ENCODE measurements around the gene MYF5.

The MYF5 gene

DNA sequence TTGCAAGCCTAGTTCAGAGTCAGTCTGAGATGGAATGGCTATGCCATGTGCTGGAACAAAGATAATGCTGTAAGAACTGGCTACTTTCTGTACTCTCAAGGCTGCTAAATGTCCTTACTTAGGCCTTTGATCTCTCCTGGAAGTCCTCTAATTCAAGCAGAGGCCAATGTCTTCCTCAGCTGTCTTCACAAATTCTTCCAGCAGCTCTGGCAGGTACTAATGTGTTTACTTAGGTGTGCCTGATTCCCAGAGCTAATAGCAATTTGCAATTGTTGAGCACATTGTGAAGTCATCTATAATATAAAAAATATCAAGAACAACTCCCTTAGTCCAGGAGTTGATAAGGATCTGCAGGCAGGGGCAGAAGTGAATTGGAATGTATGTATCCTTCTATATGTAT, 3.8 kb upstream of the MYF5 start:
- DNase-seq (ENCODE audit: low spot score in 2 of 2) = no peak
- Mint-ChIP-seq H3K27me3 (peaks cover 13% of the 10 kb centered on the region), H3K27ac (no peak overlapping the region), H3K4me3 (no peak overlapping the region), H3K4me1 (peaks cover 2% of the 10 kb centered on the region), H3K9me3 (peaks cover 2% of the 10 kb centered on the region), H3K36me3 (no peaks in the 10 kb centered on the region)
- no peak for ATAC-seq (ENCODE audit: low read depth)

DNA sequence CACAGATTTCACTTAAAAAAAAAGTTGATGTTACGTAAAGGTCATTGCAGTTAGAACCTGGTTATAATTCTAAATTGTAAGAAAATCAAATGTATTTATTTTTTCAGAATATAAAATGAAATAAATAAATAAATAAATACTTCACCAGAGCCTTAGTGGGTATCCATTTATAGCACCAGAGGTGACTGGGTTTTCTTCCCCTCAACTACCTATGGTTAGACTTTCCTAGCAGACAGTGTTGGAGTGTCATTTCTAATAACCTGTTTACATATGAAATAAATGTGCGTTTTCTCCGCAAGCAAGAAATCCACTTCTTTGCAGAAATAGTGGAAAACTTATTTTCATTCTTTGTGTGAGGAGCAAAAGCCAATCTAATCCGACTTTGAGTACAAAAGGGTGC, 3.3 kb upstream of the MYF5 start:
- Mint-ChIP-seq H3K27ac (no peak overlapping the region), H3K4me3 (no peak overlapping the region), H3K9me3 (peaks cover 2% of the 10 kb centered on the region), H3K36me3 (no peaks in the 10 kb centered on the region), H3K27me3 (peaks cover 13% of the 10 kb centered on the region), H3K4me1 (peaks cover 2% of the 10 kb centered on the region)
- ATAC-seq (ENCODE audit: low read depth) (no peak), DNase-seq (ENCODE audit: low spot score in 2 of 2) (no peak)

DNA sequence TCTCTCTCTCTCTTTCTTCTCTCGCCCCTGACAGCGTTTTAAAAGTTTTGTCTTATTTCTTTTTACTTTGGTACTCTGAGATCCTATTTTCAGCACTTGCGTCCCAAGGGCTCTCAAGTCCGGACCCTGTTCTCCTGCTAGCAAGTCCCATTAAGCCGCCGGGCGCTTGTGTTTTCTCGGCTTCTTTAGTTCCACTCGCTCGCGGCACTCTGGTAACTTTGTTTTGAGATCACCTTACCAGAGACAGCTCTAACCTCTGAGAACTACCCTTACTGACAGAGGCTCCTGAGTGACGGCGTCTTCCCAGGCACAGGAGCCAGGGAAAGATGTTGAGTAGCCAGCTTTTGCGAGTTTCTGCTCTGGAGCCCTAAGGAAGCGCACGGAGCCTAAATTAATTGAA, 2.7 kb upstream of the MYF5 start:
- Mint-ChIP-seq H3K4me1 (no peaks in the 10 kb centered on the region), H3K36me3 (no peaks in the 10 kb centered on the region), H3K4me3 (no peak overlapping the region), H3K9me3 (peaks cover 2% of the 10 kb centered on the region), H3K27me3 (peaks cover 10% of the 10 kb centered on the region), H3K27ac (no peak overlapping the region)
- no peak for DNase-seq (ENCODE audit: low spot score in 2 of 2)
- ATAC-seq (ENCODE audit: low read depth) = no peak

DNA sequence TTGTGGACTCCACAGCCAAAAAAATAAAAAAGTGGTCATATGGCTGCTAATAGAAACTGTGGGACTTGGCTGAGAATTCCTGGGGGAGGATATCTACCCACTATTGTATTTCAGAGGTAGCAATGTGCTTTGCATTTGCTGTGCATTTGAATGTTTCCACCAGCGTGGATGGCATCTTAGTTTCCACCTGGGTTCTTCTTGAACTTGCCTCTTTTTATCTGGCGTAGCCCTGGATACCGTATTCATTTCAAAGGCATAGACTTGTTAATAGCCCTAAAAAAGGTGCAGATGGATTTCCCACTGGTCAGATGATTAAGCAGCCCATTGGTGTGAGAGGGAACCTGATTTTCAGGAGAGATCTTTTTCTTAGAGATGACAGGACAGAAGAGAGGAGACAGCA, 1.9 kb upstream of the MYF5 start:
- H3K9me3 Mint-ChIP-seq = peaks cover 2% of the 10 kb centered on the region
- no peaks in the 10 kb centered on the region for H3K4me1 Mint-ChIP-seq
- H3K27ac Mint-ChIP-seq = no peak overlapping the region
- no peak overlapping the region for H3K4me3 Mint-ChIP-seq
- peaks cover 10% of the 10 kb centered on the region for H3K27me3 Mint-ChIP-seq
- ATAC-seq (ENCODE audit: low read depth) = no peak
- DNase-seq (ENCODE audit: low spot score in 2 of 2) = no peak
- H3K36me3 Mint-ChIP-seq = no peaks in the 10 kb centered on the region

DNA sequence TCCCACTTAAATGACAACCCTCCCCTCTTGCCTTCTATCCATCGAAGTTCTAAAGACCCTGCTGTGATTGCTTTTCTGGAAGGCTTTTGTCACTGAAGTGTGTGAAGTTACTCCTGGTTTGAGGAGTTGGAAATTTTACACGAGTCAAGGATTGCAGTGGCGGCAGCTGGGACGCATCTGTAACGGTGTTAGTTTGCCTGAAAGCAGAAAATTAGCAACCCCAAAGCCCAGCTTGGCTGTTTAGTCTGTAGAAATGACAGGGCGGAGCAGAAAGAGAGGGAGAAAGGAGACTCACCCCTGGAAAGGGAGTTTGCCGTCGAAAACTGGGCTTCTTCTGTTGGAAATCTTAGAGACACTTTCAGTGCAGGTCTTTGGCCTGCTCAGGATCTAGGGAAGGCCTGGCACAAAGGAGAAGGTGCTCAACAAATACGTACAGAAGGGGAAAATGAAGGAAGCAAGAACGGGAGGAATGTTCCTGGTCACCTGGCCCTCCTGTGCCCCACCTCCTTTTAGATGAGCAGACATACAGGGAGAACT, 931 bp upstream of the MYF5 start:
- Mint-ChIP-seq H3K27me3 (peaks cover 8% of the 10 kb centered on the region), H3K36me3 (no peaks in the 10 kb centered on the region), H3K27ac (no peak overlapping the region), H3K9me3 (no peaks in the 10 kb centered on the region), H3K4me3 (no peak overlapping the region), H3K4me1 (no peaks in the 10 kb centered on the region)
- ATAC-seq (ENCODE audit: low read depth) = no peak
- DNase-seq (ENCODE audit: low spot score in 2 of 2) = no peak

- Mint-ChIP-seq H3K4me3 (no peak overlapping the region), H3K9me3 (no peaks in the 10 kb centered on the region), H3K36me3 (no peaks in the 10 kb centered on the region), H3K4me1 (no peaks in the 10 kb centered on the region), H3K27me3 (peaks cover 8% of the 10 kb centered on the region), H3K27ac (no peak overlapping the region)
- ATAC-seq (ENCODE audit: low read depth) = no peak
- no peak for DNase-seq (ENCODE audit: low spot score in 2 of 2)
Observed at GRCh38 chr12:80717856-80718255, 1.1 kb downstream of the MYF5 start.

GRCh38 chr12:80720516-80720915, 3.8 kb downstream of the MYF5 start:
- DNase-seq (ENCODE audit: low spot score in 2 of 2) = no peak
- Mint-ChIP-seq H3K9me3 (no peaks in the 10 kb centered on the region), H3K36me3 (no peaks in the 10 kb centered on the region), H3K27ac (no peak overlapping the region), H3K4me1 (no peaks in the 10 kb centered on the region), H3K27me3 (peaks cover 5% of the 10 kb centered on the region), H3K4me3 (no peak overlapping the region)
- no peak for ATAC-seq (ENCODE audit: low read depth)

DNA sequence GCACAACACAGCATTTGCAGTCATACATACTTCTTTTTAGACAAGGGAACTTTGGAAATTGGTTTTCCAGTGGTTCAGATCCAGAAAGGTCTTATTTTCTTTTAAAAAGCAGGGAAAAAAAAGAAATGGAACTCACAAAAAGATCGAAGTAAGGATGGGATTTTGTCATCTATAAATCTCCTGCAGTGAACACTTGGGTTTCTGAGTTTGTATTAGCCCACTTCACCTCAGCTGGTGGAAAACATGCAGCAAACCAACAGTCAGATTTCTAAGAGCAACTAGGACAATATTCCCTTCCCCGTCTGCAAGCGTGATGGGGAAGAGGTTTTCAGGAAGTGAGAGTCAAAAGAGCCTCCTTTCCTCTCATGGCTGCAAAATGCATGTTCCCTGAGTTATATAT, 4.6 kb downstream of the MYF5 start:
- ATAC-seq (ENCODE audit: low read depth) (no peak), DNase-seq (ENCODE audit: low spot score in 2 of 2) (no peak)
- H3K36me3 Mint-ChIP-seq = no peaks in the 10 kb centered on the region
- H3K27ac Mint-ChIP-seq = no peak overlapping the region
- H3K4me1 Mint-ChIP-seq = no peaks in the 10 kb centered on the region
- no peaks in the 10 kb centered on the region for H3K9me3 Mint-ChIP-seq
- no peak overlapping the region for H3K4me3 Mint-ChIP-seq
- no peaks in the 10 kb centered on the region for H3K27me3 Mint-ChIP-seq

DNA sequence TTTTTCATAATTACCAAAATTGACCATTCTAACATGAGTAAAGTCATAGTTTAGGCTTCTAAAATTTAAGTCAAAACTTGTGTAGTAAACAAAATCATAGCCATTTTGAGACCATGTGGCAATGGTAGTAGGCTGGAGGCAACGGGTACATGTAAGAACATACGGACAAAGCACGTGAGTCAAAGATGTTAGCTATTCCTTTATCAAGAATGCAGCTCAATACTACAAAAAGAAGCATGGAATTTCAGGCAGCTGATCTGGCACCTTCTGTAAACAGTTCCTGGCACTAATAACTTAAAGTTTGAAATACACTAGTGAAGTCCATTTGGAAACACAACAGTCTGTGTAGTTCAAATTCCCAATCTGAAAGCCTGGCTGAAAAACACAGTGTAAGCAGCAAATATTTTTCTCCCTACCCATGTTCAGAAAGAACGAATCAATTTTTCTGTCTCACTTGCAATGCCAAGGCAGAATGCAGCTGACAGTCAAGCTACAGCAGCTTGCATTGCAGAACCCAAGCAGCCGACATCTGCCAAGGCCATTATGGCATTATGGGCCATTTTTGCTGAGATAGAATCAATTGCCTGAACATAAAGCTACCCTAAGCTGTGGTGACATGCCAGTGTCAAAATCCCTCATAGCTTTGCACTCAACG, 29.3 kb downstream of the MYF5 start:
- H3K4me1 Mint-ChIP-seq = no peaks in the 10 kb centered on the region
- no peak for ATAC-seq (ENCODE audit: low read depth)
- no peaks in the 10 kb centered on the region for H3K27me3 Mint-ChIP-seq
- H3K4me3 Mint-ChIP-seq = no peak overlapping the region
- H3K9me3 Mint-ChIP-seq = peaks cover under 1% of the 10 kb centered on the region
- no peaks in the 10 kb centered on the region for H3K36me3 Mint-ChIP-seq
- no peak overlapping the region for H3K27ac Mint-ChIP-seq
- no peak for DNase-seq (ENCODE audit: low spot score in 2 of 2)

GRCh38 chr12:80747800-80748199, 31.1 kb downstream of the MYF5 start:
- H3K4me1 Mint-ChIP-seq = no peaks in the 10 kb centered on the region
- no peak overlapping the region for H3K27ac Mint-ChIP-seq
- H3K9me3 Mint-ChIP-seq = peaks cover 3% of the 10 kb centered on the region
- DNase-seq (ENCODE audit: low spot score in 2 of 2) (no peak), ATAC-seq (ENCODE audit: low read depth) (no peak)
- H3K36me3 Mint-ChIP-seq = no peaks in the 10 kb centered on the region
- H3K4me3 Mint-ChIP-seq = no peak overlapping the region
- H3K27me3 Mint-ChIP-seq = no peaks in the 10 kb centered on the region

DNA sequence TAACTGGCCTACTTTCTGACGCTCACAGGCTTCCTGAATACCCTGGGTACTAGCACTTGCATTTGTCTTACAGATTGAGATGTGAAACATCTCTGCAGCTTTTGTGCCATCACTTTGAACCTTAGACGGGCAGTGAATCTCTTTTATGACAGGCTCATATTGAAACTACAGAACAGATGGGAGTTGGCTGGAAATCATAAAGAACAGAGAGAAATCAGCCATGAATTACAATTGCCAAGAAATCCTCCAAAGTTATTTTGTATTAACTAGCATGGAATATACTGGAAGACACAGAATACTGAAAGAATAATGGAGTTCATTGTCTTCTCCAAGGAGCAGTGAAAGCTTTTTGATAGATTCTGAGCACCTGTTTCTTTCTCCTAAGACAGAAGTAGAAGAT, 32.7 kb downstream of the MYF5 start:
- DNase-seq (ENCODE audit: low spot score in 2 of 2) (no peak), ATAC-seq (ENCODE audit: low read depth) (no peak)
- H3K9me3 Mint-ChIP-seq = peaks cover 4% of the 10 kb centered on the region
- H3K27me3 Mint-ChIP-seq = no peaks in the 10 kb centered on the region
- no peak overlapping the region for H3K27ac Mint-ChIP-seq
- H3K4me1 Mint-ChIP-seq = no peaks in the 10 kb centered on the region
- H3K4me3 Mint-ChIP-seq = no peak overlapping the region
- H3K36me3 Mint-ChIP-seq = no peaks in the 10 kb centered on the region

- no peak for ATAC-seq (ENCODE audit: low read depth)
- H3K4me3 Mint-ChIP-seq = no peak overlapping the region
- H3K27me3 Mint-ChIP-seq = no peaks in the 10 kb centered on the region
- no peaks in the 10 kb centered on the region for H3K4me1 Mint-ChIP-seq
- H3K9me3 Mint-ChIP-seq = peaks cover 4% of the 10 kb centered on the region
- DNase-seq (ENCODE audit: low spot score in 2 of 2) = no peak
- H3K36me3 Mint-ChIP-seq = no peaks in the 10 kb centered on the region
- H3K27ac Mint-ChIP-seq = no peak overlapping the region
Observed at GRCh38 chr12:80752464-80752863, 35.8 kb downstream of the MYF5 start.

GRCh38 chr12:80754274-80754673, 37.6 kb downstream of the MYF5 start:
- no peak for ATAC-seq (ENCODE audit: low read depth)

GRCh38 chr12:80756875-80757274, 40.2 kb downstream of the MYF5 start:
- DNase-seq (ENCODE audit: low spot score in 2 of 2) = no peak
- H3K9me3 Mint-ChIP-seq = peaks cover 1% of the 10 kb centered on the region
- no peak overlapping the region for H3K4me3 Mint-ChIP-seq
- ATAC-seq (ENCODE audit: low read depth) = no peak
- H3K4me1 Mint-ChIP-seq = no peaks in the 10 kb centered on the region
- H3K36me3 Mint-ChIP-seq = no peaks in the 10 kb centered on the region
- H3K27ac Mint-ChIP-seq = no peak overlapping the region
- no peaks in the 10 kb centered on the region for H3K27me3 Mint-ChIP-seq

More at GRCh38 chr12:80754274-80754673, 37.6 kb downstream of the MYF5 start:
- Mint-ChIP-seq H3K36me3 (no peaks in the 10 kb centered on the region), H3K27me3 (no peaks in the 10 kb centered on the region), H3K4me1 (no peaks in the 10 kb centered on the region), H3K9me3 (peaks cover 4% of the 10 kb centered on the region), H3K4me3 (no peak overlapping the region), H3K27ac (no peak overlapping the region)
- DNase-seq (ENCODE audit: low spot score in 2 of 2) = no peak

DNA sequence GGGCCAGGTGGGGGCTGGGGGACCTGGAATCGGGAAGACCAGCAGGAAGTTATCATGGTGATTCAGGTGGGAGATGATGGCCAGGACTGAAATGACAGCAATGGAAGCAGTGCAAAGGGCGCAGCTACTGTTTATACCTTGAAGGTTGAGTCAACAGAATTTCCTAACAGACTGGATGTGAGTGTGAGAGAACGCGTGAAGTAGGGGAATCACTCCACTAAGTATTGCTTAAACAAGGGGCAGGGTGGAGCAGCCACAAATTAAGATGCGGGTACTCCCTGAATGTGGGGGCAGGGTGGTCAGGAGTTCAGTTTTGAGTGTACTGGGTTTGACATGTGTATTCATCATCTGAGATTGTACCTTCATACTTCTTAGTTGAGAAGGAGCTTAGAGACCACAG, 45.1 kb downstream of the MYF5 start:
- Mint-ChIP-seq H3K36me3 (no peaks in the 10 kb centered on the region), H3K9me3 (no peaks in the 10 kb centered on the region), H3K4me3 (no peak overlapping the region), H3K4me1 (no peaks in the 10 kb centered on the region), H3K27me3 (no peaks in the 10 kb centered on the region), H3K27ac (no peak overlapping the region)
- DNase-seq (ENCODE audit: low spot score in 2 of 2) (no peak), ATAC-seq (ENCODE audit: low read depth) (no peak)

Measured in memory B cell (primary cell).